K562 (cell line): Measurements from ENCODE around the gene PHF19. TPM values are rescaled to one million over a fixed set of nuclear protein-coding genes. Genes with fewer than 3 reads are reported as not detected.

Experiments used
- ATAC-seq: fragments of 200-7000 bp; cut with Tn5 transposase; 3 replicates; pipeline ENCODE4 v1.9.1; 2020; ENCODE audit warnings: moderate library complexity
- BruUV-seq: library from RNA; stranded (reverse); fragments of 400-500 nt; replicated peaks from 2 replicates; lab custom pipeline; 2021; lab: Mats Ljungman, UMichigan
- CTCF ChIA-PET: fragments of 300-600 bp; formaldehyde crosslinking; extraction: SDS; loops from one replicate; lab custom pipeline; 2021; ENCODE audit warnings: low intra/inter-chr PET ratio; lab: Yijun Ruan, JAX
- POLR2A ChIA-PET: fragments of 300-600, 350-650 bp; sonication (Branson Sonifier 250); formaldehyde crosslinking; extraction: SDS; loops from one replicate; lab custom pipeline; 2021; ENCODE audit warnings: antibody characterized with exemption, inconsistent platforms; lab: Yijun Ruan, JAX
- DNase-seq, 4 experiments: peaks; one replicate each; pipeline versions ENCODE4 v3.0.0 to v3.0.0-alpha.2; 2011 to 2018; ENCODE audit warnings: low spot score in 3 of 4, mixed read lengths in 3 of 4; ENCODE audit errors: extremely low read depth in 1 of 4
- FAIRE-seq: peaks from 2 replicates; lab custom pipeline; 2011; peaks lifted over from hg19 to GRCh38; lab: Jason Lieb, UNC
- H2AFZ ChIP-seq: 2 replicates; pipeline ENCODE4 v1.6.0; 2011; ENCODE audit warnings: low read depth, low read length, control low read depth, inconsistent platforms
- H3K27ac ChIP-seq: fragments of 200-600 bp; 3 replicates; pipeline ENCODE4 v1.8.0; 2011; ENCODE audit warnings: low read depth, mild to moderate bottlenecking, control low read depth, inconsistent platforms, low read length, moderate library complexity, mixed read lengths; ENCODE audit errors: extremely low read depth
- H3K27me3 ChIP-seq, 2 experiments: fragments of 300-600 bp in 1 of 2; 2 replicates in 1 of 2; 3 replicates in 1 of 2; pipeline versions ENCODE4 v1.6.0 to v1.8.0; 2011; ENCODE audit warnings: inconsistent platforms in 2 of 2, low read length in 2 of 2, mild to moderate bottlenecking in 1 of 2, mixed read lengths in 1 of 2, moderate library complexity in 1 of 2; ENCODE audit not compliant: control insufficient read depth in 2 of 2, insufficient read depth in 2 of 2
- H3K36me3 ChIP-seq: fragments of 300-600 bp; 3 replicates; pipeline ENCODE4 v1.8.0; 2011; ENCODE audit warnings: mild to moderate bottlenecking, low read length, inconsistent platforms; ENCODE audit not compliant: control insufficient read depth, insufficient read depth
- H3K4me1 ChIP-seq, 2 experiments: fragments of 200-600 bp in 1 of 2; replicated peaks in 1 of 2; 2 replicates in 1 of 2; 3 replicates in 1 of 2; pipeline versions ENCODE4 v1.5.1 to v1.8.0; 2011; ENCODE audit warnings: inconsistent platforms in 2 of 2, low read length in 2 of 2, mild to moderate bottlenecking in 1 of 2, mixed read lengths in 1 of 2, moderate library complexity in 1 of 2; ENCODE audit not compliant: control insufficient read depth in 2 of 2, insufficient read depth in 2 of 2
- H3K4me2 ChIP-seq: 2 replicates; pipeline ENCODE4 v1.6.1; 2011; ENCODE audit warnings: low read length, control low read depth, inconsistent platforms, mixed read lengths; ENCODE audit not compliant: insufficient read depth
- H3K4me3 ChIP-seq: fragments of 200-600 bp; sonication (generic), shearing (Covaris generic); 2 replicates; pipeline ENCODE4 v1.5.1; 2016; ENCODE audit warnings: control low read depth, inconsistent platforms
- H3K79me2 ChIP-seq: fragments of 200-600 bp; 3 replicates; pipeline ENCODE4 v1.8.0; 2011; ENCODE audit warnings: low read length, inconsistent platforms; ENCODE audit not compliant: control insufficient read depth, insufficient read depth
- H3K9ac ChIP-seq, 2 experiments: 2 replicates each; pipeline versions ENCODE4 v1.6.0 to v1.6.1; 2011; ENCODE audit warnings: low read depth in 2 of 2, low read length in 2 of 2, control low read depth in 1 of 2, inconsistent platforms in 1 of 2, mild to moderate bottlenecking in 1 of 2, mixed read lengths in 1 of 2; ENCODE audit not compliant: insufficient read depth in 1 of 2
- H3K9me1 ChIP-seq: one replicate; pipeline ENCODE4 v1.6.0; 2011; ENCODE audit warnings: inconsistent platforms, mild to moderate bottlenecking, low read length, moderate library complexity; ENCODE audit not compliant: control insufficient read depth, insufficient read depth
- H3K9me3 ChIP-seq: replicated peaks from 2 replicates; pipeline ENCODE4 v1.5.1; 2011; ENCODE audit warnings: low read depth, low read length, inconsistent platforms; ENCODE audit not compliant: control insufficient read depth, insufficient read depth
- H4K20me1 ChIP-seq: replicated peaks from 2 replicates; pipeline ENCODE4 v1.6.1; 2011; ENCODE audit warnings: low read length, inconsistent platforms, mixed read lengths; ENCODE audit not compliant: control insufficient read depth, insufficient read depth
- ATF7 ChIP-seq: fragments of 450-650 bp; IDR thresholded peaks from 2 replicates; pipeline ENCODE4 v1.7.1; 2014; ENCODE audit warnings: mild to moderate bottlenecking, moderate library complexity
- CHCHD3 ChIP-seq: fragments of 250-450 bp; sonication (Bioruptor Pico); IDR thresholded peaks from 2 replicates; pipeline ENCODE4 v2.1.2; 2022; ENCODE audit warnings: mild to moderate bottlenecking
- E2F1 ChIP-seq: sonication (generic); formaldehyde crosslinking; IDR thresholded peaks from 2 replicates; pipeline ENCODE4 v1.8.1; 2023; ENCODE audit warnings: mild to moderate bottlenecking, missing genetic modification reagents, moderate library complexity
- HEY1 ChIP-seq: fragments of 250-450 bp; sonication (Bioruptor Pico); IDR thresholded peaks from 2 replicates; pipeline ENCODE4 v1.5.0; 2020; ENCODE audit warnings: mild to moderate bottlenecking, moderate library complexity, borderline replicate concordance
- ILF3 ChIP-seq: fragments of 450-650 bp; IDR thresholded peaks from 2 replicates; pipeline ENCODE4 v1.6.1; 2018; ENCODE audit warnings: antibody characterized with exemption, mild to moderate bottlenecking, moderate library complexity, borderline replicate concordance
- IRF2 ChIP-seq: sonication (generic); formaldehyde crosslinking; IDR thresholded peaks from 2 replicates; pipeline ENCODE4 v1.8.1; 2022; ENCODE audit warnings: mild to moderate bottlenecking, missing genetic modification reagents
- KAT8 ChIP-seq: fragments of 450-650 bp; IDR thresholded peaks from 2 replicates; pipeline ENCODE4 v1.6.1; 2016; ENCODE audit warnings: low read depth, mild to moderate bottlenecking
- PHF21A ChIP-seq: fragments of 450-650 bp; IDR thresholded peaks from 2 replicates; pipeline ENCODE4 v1.6.1; 2017; ENCODE audit warnings: low read depth, borderline replicate concordance
- PHF8 ChIP-seq: fragments of 200-600 bp; sonication (generic); IDR thresholded peaks from 2 replicates; pipeline ENCODE4 v1.6.1; 2012; ENCODE audit warnings: mixed run types, mild to moderate bottlenecking, inconsistent platforms, low read length, moderate library complexity, borderline replicate concordance
- SMAD2 ChIP-seq: fragments of 150-350 bp; IDR thresholded peaks from 2 replicates; pipeline ENCODE4 v1.6.1; 2014; ENCODE audit warnings: low read depth, mild to moderate bottlenecking, low read length
- SMARCA4 ChIP-seq: fragments of 450-650 bp; IDR thresholded peaks from 2 replicates; pipeline ENCODE4 v1.6.1; 2016
- ZNF780A ChIP-seq: fragments of 250-450 bp; sonication (Bioruptor Pico); IDR thresholded peaks from 2 replicates; pipeline ENCODE4 v1.5.0; 2021; ENCODE audit warnings: mild to moderate bottlenecking
- WGBS: fragments of 100-300 bp; shearing (Covaris generic); methylation state at CpG from one replicate; pipeline ENCODE4 v1.1.6; 2016; ENCODE audit warnings: low coverage, mixed read lengths; ENCODE audit not compliant: insufficient coverage; ENCODE audit errors: missing lambda C conversion rate; 5-methylcytosine and 5-hydroxymethylcytosine counted together
- in situ Hi-C: fragments of 300-500 bp; cut with MboI; formaldehyde crosslinking; loops from 4 replicates; pipeline ENCODE4 v1.15.0; 2018; ENCODE audit warnings: inconsistent platforms, mixed read lengths
- intact Hi-C: fragments of 100-400 bp; cut with micrococcal nuclease; formaldehyde crosslinking; loops from 2 replicates; pipeline ENCODE4 v1.14.2; 2022
- polyA plus RNA-seq, 8 experiments: library from polyadenylated mRNA; depleted of rRNA in 4 of 8; stranded (reverse) in 5 of 8; unstranded in 3 of 8; fragments of >200 nt; fragmentation: Nextera tagmentation in 2 of 8; fragmentation: Illumina TruSeq in 1 of 8; extraction: Ambion mirVana in 2 of 8; extraction: Trizol in 1 of 8; gene quantifications; 2 replicates each; pipeline versions ENCODE4 v1.2.1 to v1.2.3, GENCODE V29; 2011 to 2014; ENCODE audit warnings: inconsistent platforms in 1 of 8, missing spikeins in 1 of 8
- total RNA-seq, 7 experiments: library from RNA; depleted of rRNA in 6 of 7; stranded (reverse); fragments of >200 nt in 6 of 7; fragmentation: Illumina TruSeq in 2 of 7; extraction: Trizol in 2 of 7; gene quantifications; 2 replicates each; pipeline versions ENCODE4 v1.2.1 to v1.2.3, GENCODE V29; 2011 to 2021; ENCODE audit warnings: low replicate concordance in 1 of 7

PHF19 gene
- total and polyA plus RNA-seq, 9 of the 15 experiments (the other 6 are each of a cell fraction or from before 2014, with no cell fraction given), result 95.8 to 403 (median 255) TPM

GRCh38 chr9:120875954-120876841, 790 bp downstream of the PHF19 start (continued):
- TF ChIP-seq PHF21A, result no peak
- no peak for TF ChIP-seq ATF7
- TF ChIP-seq SMAD2, result no peak
- TF ChIP-seq KAT8, result no peak

- Histone ChIP-seq H2AFZ (peak overlapping the region; percentile 67), H4K20me1 (no peaks in the 10 kb centered on the region), H3K36me3 (peaks cover 60% of the 10 kb centered on the region), H3K4me1 (peaks cover 45 to 47% of the 10 kb centered on the region in 2 experiments), H3K4me3 (peak overlapping the region; percentile 74), H3K9ac (peak overlapping the region; percentile 98), H3K27ac (peak overlapping the region; percentile 95), H3K27me3 (no peaks in the 10 kb centered on the region; a peak in 1 of 5 replicates), H3K9me1 (no peaks in the 10 kb centered on the region), H3K79me2 (peaks cover 56% of the 10 kb centered on the region), H3K4me2 (peak overlapping the region; percentile 100), H3K9me3 (no peaks in the 10 kb centered on the region)
- CTCF ChIA-PET, result no interaction called here
- POLR2A ChIA-PET, result interaction anchor here (0.7 to 15.5 kb wide), 7 partner anchors 10 to 59 kb away, joined by 3 to 464 read pairs (median 4); partner anchors contain the start of gene PSMD5
- in situ Hi-C loops, result no loop called here
- FAIRE-seq (no peak), DNase-seq (peak in 1 of 4 experiments; percentile 56), ATAC-seq (peak; percentile 0)
- TSS peak; percentile 40 for BruUV-seq
- intact Hi-C loops, result loop anchor here (10.0 kb wide), 1 partner anchor 199 kb away; the partner anchor contains the start of gene CNTRL
- 4% methylated on average over 7 of the region's 7 CpGs for WGBS
- TF ChIP-seq HEY1 (CRISPR knock-in tag) (no peak), SMARCA4 (no peak), CHCHD3 (CRISPR knock-in tag) (no peak), E2F1 (CRISPR knock-in tag) (peak; percentile 31; the same call in 1 of the 2 replicates), ZNF780A (CRISPR knock-in tag) (no peak), PHF8 (no peak), ILF3 (no peak), IRF2 (CRISPR knock-in tag) (no peak)
Observed at GRCh38 chr9:120875643-120875953, 1.4 kb downstream of the PHF19 start.
